ENCODE data around the gene PLA2G2D.

PLA2G2D gene

DNA sequence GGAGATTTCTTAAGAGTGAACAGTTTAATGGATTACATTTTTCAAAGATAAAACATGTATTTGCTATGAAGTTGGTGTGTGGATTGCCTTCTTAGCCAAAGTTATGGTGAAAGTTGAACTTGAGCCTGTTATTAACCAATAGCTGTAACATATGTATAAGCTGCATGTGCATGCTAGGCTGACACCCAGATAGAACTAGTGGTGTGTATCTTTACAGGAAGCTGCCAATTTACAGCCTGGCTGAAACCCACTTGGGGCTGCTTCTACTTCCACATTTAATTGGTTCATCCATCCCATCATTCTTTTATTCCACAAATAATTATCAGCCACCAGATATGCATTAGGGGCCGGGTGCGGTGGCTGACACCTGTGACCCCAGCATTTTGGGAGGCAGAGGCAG, 46.1 kb downstream of the PLA2G2D start:
- TF ChIP-seq, protein P1, sequence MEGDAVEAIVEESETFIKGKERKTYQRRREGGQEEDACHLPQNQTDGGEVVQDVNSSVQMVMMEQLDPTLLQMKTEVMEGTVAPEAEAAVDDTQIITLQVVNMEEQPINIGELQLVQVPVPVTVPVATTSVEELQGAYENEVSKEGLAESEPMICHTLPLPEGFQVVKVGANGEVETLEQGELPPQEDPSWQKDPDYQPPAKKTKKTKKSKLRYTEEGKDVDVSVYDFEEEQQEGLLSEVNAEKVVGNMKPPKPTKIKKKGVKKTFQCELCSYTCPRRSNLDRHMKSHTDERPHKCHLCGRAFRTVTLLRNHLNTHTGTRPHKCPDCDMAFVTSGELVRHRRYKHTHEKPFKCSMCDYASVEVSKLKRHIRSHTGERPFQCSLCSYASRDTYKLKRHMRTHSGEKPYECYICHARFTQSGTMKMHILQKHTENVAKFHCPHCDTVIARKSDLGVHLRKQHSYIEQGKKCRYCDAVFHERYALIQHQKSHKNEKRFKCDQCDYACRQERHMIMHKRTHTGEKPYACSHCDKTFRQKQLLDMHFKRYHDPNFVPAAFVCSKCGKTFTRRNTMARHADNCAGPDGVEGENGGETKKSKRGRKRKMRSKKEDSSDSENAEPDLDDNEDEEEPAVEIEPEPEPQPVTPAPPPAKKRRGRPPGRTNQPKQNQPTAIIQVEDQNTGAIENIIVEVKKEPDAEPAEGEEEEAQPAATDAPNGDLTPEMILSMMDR (IDR thresholded peaks at IDR 0.05; ENCODE audit: extremely low read depth, insufficient read depth, missing control alignments), result no peak
- in situ Hi-C loops (cut with MboI; ENCODE audit: low pct_unique_long_range_greater_than_20kb, low sequenced_read_pairs, unreplicated experiment), result no loop called here
- DNase-seq (ENCODE audit: low spot score), result no peak

DNA sequence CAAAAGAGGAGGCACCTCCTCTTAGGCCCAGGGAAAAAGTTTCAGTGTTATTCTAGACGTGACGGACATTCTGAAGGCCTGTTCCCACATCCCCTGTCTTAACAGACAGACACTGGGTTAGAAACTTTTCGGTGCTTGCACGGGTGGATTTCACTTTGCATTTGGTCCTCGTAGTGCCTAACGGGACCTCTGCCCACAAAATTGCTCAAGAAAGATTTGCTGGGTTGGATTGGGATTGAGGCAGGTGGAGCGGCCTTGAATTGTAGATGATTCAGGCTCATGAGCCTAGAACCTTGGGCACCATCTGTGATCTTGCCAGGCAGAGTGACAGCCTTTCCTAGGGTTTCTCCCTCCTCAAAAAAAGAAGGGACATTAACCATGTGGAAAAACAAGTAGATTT, 46.6 kb downstream of the PLA2G2D start:
- DNase-seq (ENCODE audit: low spot score), result no peak
- in situ Hi-C loops (cut with MboI; ENCODE audit: low pct_unique_long_range_greater_than_20kb, low sequenced_read_pairs, unreplicated experiment), result no loop called here
- TF ChIP-seq, protein P1 (IDR thresholded peaks at IDR 0.05; ENCODE audit: extremely low read depth, insufficient read depth, missing control alignments), result no peak

- DNase-seq (ENCODE audit: low spot score), result no peak
- TF ChIP-seq, protein P1 (IDR thresholded peaks at IDR 0.05; ENCODE audit: extremely low read depth, insufficient read depth, missing control alignments), result no peak
- in situ Hi-C loops (cut with MboI; ENCODE audit: low pct_unique_long_range_greater_than_20kb, low sequenced_read_pairs, unreplicated experiment), result no loop called here
Measured at GRCh38 chr1:20071416-20071815, 47.9 kb downstream of the PLA2G2D start.

DNA sequence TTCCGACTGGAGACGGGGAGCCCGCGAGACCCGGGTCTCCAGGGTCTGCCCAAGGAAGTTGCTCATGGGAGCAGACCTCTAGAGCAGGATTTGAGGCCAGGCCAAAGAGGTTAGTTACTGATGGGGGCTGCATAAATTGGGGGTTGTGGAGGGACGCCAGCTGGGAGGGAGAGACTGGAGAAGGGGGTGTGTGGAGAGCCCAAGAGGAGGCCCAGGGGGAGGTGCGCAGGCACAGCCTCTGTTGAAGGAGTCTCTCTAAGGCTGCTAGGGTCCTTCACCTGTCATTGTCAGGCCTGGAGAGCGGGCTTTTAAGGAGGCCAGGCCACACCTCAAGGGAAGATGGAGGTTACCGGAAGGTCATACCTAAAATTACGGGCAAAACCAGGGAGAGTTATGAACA, 49.0 kb downstream of the PLA2G2D start:
- no peak for DNase-seq (ENCODE audit: low spot score)
- in situ Hi-C loops (cut with MboI; ENCODE audit: low pct_unique_long_range_greater_than_20kb, low sequenced_read_pairs, unreplicated experiment), result no loop called here
- TF ChIP-seq, protein P1 (IDR thresholded peaks at IDR 0.05; ENCODE audit: extremely low read depth, insufficient read depth, missing control alignments), result no peak

DNA sequence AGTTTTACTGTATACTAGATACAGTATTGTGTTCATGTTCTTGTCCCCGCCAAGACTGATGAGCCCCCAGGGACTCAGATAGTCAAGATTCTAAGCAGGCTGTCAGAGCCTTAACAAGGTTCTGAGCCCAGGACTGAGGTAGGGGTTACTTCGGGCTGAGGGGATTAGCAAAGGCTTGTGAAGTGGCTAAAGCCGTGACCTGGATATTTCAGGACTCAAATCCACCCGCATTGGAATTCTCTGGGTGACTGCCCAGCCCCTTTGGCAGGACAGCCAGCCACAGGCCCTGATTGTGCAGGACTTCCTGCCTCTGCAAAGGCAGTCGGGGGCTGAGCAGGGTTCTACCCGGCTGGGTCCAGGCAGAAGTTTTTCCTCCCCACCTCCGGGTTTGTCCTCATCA, 49.5 kb downstream of the PLA2G2D start, which contains the start of gene PLA2G5:
PLA2G5 (plus strand) TSS at position 321 of the 400 bp plus-strand sequence. CDS start 14,637 bp downstream, outside the sequence.
- TF ChIP-seq, protein P1 (IDR thresholded peaks at IDR 0.05; ENCODE audit: extremely low read depth, insufficient read depth, missing control alignments), result no peak
- in situ Hi-C loops (cut with MboI; ENCODE audit: low pct_unique_long_range_greater_than_20kb, low sequenced_read_pairs, unreplicated experiment), result no loop called here
- DNase-seq (ENCODE audit: low spot score), result no peak

DNA sequence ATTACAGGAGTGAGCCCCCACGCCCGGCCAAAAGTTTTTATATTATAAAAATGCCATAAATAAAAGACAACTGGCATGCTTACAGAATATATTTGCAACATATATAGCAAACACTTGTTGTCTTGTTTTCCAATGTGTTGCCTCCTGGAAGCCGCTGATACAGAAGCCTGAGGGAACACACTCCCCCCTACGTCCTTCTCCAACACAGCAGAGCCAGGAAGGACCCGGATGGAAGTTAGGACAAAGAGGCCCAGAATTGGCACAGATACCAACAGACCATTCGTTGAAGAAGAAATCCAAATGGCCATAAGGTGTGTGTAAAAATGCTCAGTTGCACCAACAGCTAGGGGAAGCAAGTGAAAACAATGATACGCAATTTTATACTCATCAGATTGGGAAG, 50.6 kb downstream of the PLA2G2D start:
- in situ Hi-C loops (cut with MboI; ENCODE audit: low pct_unique_long_range_greater_than_20kb, low sequenced_read_pairs, unreplicated experiment), result no loop called here

More for the DNA sequence above, 50.6 kb downstream of the PLA2G2D start:
- TF ChIP-seq, protein P1 (IDR thresholded peaks at IDR 0.05; ENCODE audit: extremely low read depth, insufficient read depth, missing control alignments), result no peak
- no peak for DNase-seq (ENCODE audit: low spot score)

Data from GM13977 (cell line).